Muscle of leg (tissue), 16 donors: ENCODE measurements around the gene NINL. TPM values are rescaled to one million over a fixed set of nuclear protein-coding genes. Genes with fewer than 3 reads are reported as not detected.
A peak's percentile ranks its signal among the peaks of the same experiment; 100 is the strongest.
"Not testable (repeated sequence)": the region's sequence is repeated elsewhere in the genome, so short reads cannot be mapped to it uniquely, and the experiment has no call there.

Experiments
- DNase-seq: peaks from one replicate; pipeline ENCODE4 v3.0.0; 2013
- H3K27ac ChIP-seq: one replicate; pipeline ENCODE4 v1.5.1; 2013; ENCODE audit warnings: mild to moderate bottlenecking, low read length, control low read depth
- H3K27me3 ChIP-seq: one replicate; pipeline ENCODE4 v1.6.1; 2013; ENCODE audit warnings: low read length; ENCODE audit not compliant: control insufficient read depth, insufficient read depth
- H3K36me3 ChIP-seq: one replicate; pipeline ENCODE4 v1.6.1; 2013; ENCODE audit warnings: low read length; ENCODE audit not compliant: control insufficient read depth, insufficient read depth
- H3K4me1 ChIP-seq: one replicate; pipeline ENCODE4 v1.6.1; 2013; ENCODE audit warnings: low read length; ENCODE audit not compliant: control insufficient read depth, insufficient read depth
- H3K4me3 ChIP-seq: one replicate; pipeline ENCODE4 v1.5.1; 2013; ENCODE audit warnings: low read length, control low read depth
- H3K9me3 ChIP-seq: replicated peaks from 2 replicates; pipeline ENCODE4 v1.6.1; 2013; ENCODE audit warnings: low read depth, low read length; ENCODE audit not compliant: control insufficient read depth
- WGBS: methylation state at CpG from one replicate; pipeline ENCODE4 v1.1.5; 2013; ENCODE audit warnings: missing lambda C conversion rate; ENCODE audit not compliant: insufficient coverage; 5-methylcytosine and 5-hydroxymethylcytosine counted together
- long read RNA-seq, 11 donors: transcript quantifications; one replicate each; lab custom pipeline, GENCODE V29; 2026
- polyA plus RNA-seq, 8 donors: library from polyadenylated mRNA; unstranded; fragments of 120-200 nt; gene quantifications; one replicate each; pipeline versions ENCODE4 v1.2.1 to v1.2.3, GENCODE V29; 2013; ENCODE audit warnings: inconsistent platforms in 1 of 8, low replicate concordance in 1 of 8; ENCODE audit not compliant: insufficient read length in 8 of 8, insufficient read depth in 1 of 8
- total RNA-seq: library from RNA; stranded (reverse); fragments of 120-200 nt; gene quantifications from one replicate; pipeline ENCODE4 v1.2.4, GENCODE V29; 2013

The NINL gene
- total RNA-seq: 10.5 TPM
- 10 to 100 TPM; 10.8 to 21.1 (median 15.2) TPM for polyA plus RNA-seq
- long read RNA-seq, donor 1: 0 reads
- long read RNA-seq, donor 2, partial matches to known transcripts: 0 of 1 reads
- long read RNA-seq, donor 2, other reads (novel, unspliced or antisense): 0 of 1 reads
- long read RNA-seq, donor 3, partial matches to known transcripts: 15 of 15 reads
- long read RNA-seq, donor 3, other reads (novel, unspliced or antisense): 0 of 15 reads
- long read RNA-seq, donor 4: 0 reads
- long read RNA-seq, donor 5: 0 reads
- long read RNA-seq, donor 6, full-length matches to known transcripts: 1 of 1 reads
- long read RNA-seq, donor 6, partial matches to known transcripts: 0 of 1 reads
- long read RNA-seq, donor 6, other reads (novel, unspliced or antisense): 0 of 1 reads
- long read RNA-seq, donor 7, partial matches to known transcripts: 8 of 9 reads
- long read RNA-seq, donor 7, other reads (novel, unspliced or antisense): 0 of 9 reads
- long read RNA-seq, donor 8: 0 reads
- long read RNA-seq, donor 9: 0 reads
- long read RNA-seq, donor 10, partial matches to known transcripts: 6 of 6 reads
- long read RNA-seq, donor 10, other reads (novel, unspliced or antisense): 0 of 6 reads
- long read RNA-seq, donor 11, partial matches to known transcripts: 10 of 10 reads
- long read RNA-seq, donor 11, other reads (novel, unspliced or antisense): 0 of 10 reads

DNA sequence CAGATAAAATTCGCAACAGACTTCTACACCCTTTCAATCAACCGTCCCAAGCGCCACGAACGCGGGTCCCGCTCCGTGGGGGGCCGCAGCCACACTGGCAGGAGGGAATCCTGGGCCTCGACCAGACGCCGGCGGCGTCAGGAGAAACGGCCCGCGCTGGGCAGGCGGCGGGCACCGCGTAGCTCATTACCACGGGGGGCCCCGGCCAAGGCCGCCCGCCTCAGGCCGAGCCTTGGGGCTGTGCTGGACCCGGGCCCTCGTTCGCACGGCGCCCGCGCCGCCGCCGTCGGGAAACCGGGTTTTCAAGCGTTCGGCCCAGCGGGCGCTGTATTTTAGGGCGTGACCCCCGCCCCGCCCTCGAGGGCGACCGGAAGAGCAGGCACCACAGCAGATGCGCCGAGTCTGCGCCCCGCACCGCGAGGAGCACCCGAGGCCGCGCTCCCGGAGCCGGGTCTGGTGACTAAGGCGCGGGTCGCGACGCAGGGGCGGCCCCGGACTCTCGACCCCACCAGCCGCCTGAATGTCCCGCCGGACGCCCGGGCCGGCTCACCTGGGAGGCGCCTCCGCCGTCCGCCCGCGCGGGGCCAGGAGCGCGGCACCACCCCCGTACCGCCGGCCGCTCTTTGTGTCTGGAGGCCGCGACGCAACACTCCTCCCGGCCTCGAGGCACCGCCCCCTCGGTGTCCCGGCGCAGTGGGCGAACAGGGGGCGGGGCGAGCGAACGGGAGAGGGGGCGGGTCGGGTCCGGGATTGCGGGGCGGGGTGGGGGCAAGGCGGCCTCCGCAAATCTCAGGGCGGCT lies at the start of gene NINL:
Gene NINL (minus strand): TSS at position 627 of the 800 bp plus-strand sequence. CDS start 58,944 bp downstream, outside the sequence.
- no peaks in the 10 kb centered on the region for H3K9me3 ChIP-seq
- WGBS: under 1% methylated on average over 98 of the region's 108 CpGs
- peaks cover 8% of the 10 kb centered on the region for H3K4me1 ChIP-seq
- H3K27ac ChIP-seq: peak within 1 kb of the TSS; percentile 75
- DNase-seq: peak; percentile 84
- H3K4me3 ChIP-seq: peak within 1 kb of the TSS; percentile 59
- H3K36me3 ChIP-seq: peaks cover 4% of the 10 kb centered on the region
- no peaks in the 10 kb centered on the region for H3K27me3 ChIP-seq

DNA sequence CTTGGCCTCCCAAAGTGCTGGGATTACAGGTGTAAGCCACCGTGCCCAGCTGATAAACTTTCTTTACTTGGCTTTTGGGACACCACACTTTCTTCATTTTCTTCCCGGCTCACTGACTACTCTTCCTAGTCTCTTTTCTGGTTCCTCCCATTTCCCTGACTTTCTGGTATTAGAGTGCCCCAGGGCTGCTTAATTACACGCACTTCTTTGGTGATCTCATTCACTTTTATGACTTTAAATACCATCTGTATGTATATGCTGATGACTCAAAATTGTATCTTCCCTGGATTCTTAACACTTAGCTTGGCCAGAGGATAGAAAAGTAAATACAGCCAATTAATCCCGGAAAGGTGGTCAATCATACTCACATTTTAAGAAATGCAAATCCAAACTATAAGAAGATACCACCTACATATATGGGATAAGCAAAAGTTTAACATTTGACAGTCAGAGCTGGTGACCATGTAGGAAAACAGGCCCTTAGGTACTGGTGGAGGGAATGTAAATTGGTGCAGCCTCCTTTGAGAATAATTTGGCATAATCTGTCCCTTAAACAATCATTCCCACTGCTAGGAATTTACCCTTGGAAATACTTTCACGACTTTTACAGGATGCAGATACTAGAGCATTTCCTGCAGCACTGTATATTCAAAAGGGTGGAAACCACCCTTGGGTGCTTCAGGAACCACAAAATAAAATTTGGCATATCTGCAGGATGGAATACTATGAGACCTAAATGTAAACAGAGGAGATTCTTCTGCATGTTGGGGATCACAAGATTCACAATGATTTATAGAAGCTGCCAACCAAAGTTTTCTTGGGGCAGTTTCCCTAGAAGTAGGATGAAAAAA lies 47.8 kb upstream of the NINL start:
- H3K27ac ChIP-seq: no peak overlapping the region
- no peaks in the 10 kb centered on the region for H3K27me3 ChIP-seq
- no peak for DNase-seq
- H3K4me3 ChIP-seq: no peak overlapping the region
- no peaks in the 10 kb centered on the region for H3K4me1 ChIP-seq
- 100% methylated on average over 2 of the region's 5 CpGs for WGBS
- peaks cover 2% of the 10 kb centered on the region for H3K9me3 ChIP-seq
- no peaks in the 10 kb centered on the region for H3K36me3 ChIP-seq

DNA sequence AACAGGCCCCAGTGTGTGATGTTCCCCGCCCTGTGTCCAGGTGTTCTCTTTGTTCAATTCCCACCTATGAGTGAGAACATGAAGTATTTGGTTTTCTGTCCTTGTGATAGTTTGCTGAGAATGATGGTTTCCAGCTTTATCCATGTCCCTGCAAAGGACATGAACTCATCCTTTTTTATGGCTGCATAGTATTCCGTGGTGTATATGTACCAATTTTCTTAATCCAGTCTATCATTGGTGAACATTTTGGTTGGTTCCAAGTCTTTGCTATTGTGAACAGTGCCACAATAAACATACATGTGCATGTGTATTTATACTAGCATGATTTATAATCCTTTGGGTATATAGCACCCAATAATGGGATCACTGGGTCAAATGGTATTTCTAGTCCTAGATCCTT lies 45.3 kb upstream of the NINL start:
- not testable (repeated sequence) for H3K27me3 ChIP-seq, H3K36me3 ChIP-seq, H3K4me1 ChIP-seq, H3K4me3 ChIP-seq, DNase-seq, H3K9me3 ChIP-seq, H3K27ac ChIP-seq
- WGBS: no CpG with 5 or more reads among the region's 2 CpGs

- Histone ChIP-seq H3K27me3 (no peaks in the 10 kb centered on the region), H3K9me3 (no peaks in the 10 kb centered on the region), H3K4me3 (no peak overlapping the region), H3K36me3 (no peaks in the 10 kb centered on the region), H3K27ac (no peak overlapping the region), H3K4me1 (no peaks in the 10 kb centered on the region)
- 75% methylated on average over 1 of the region's 8 CpGs for WGBS
- no peak for DNase-seq
Measured at GRCh38 chr20:25629816-25630499, 44.6 kb upstream of the NINL start.

DNA sequence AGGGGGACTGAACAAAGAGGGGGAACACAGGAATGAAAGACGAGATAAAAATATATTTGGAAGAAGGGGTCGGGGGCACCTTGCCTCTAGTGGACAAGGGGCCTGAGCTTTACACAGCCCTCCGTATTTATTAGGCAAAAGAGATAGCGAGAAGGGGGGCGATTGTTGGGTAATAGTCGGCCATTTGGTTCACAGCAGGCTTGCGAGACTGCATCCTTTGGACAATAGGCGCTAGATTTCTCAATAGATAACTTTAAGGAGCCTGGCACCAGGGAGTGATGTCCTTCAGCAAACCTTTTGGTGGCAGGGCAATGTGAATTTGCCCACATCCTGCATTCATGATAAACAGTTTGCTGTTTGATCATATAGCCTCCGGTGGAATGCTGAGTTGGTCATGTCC lies 41.4 kb upstream of the NINL start:
- Histone ChIP-seq H3K4me1 (peaks cover 9% of the 10 kb centered on the region), H3K4me3 (no peak overlapping the region), H3K27ac (no peak overlapping the region), H3K27me3 (no peaks in the 10 kb centered on the region), H3K36me3 (no peaks in the 10 kb centered on the region), H3K9me3 (no peaks in the 10 kb centered on the region)
- 86% methylated on average over 7 of the region's 9 CpGs for WGBS
- no peak for DNase-seq

DNA sequence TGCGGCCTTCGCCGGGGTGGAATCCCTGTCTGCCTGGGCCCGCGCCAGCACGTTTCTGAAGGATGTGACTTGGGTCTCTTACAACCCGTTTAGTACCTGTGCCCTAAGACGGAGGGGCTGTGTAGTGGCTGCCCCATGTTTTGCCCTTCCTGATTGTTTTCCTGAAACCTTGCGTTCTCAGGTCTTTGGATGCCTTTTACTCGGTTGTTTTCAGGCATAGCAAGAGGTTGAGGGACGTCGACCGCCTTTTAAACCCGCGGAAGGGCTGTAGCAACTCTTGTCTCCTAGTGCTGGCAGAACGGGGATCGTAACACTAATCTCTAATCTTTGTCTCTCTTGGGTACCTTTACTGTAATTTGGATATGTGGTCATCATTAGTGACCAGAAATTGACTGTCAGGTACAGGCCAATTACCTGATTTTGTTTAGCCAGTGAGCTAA lies 39.2 kb upstream of the NINL start:
- peak; percentile 67 for DNase-seq
- Histone ChIP-seq H3K36me3 (no peaks in the 10 kb centered on the region), H3K27ac (peak overlapping the region; percentile 86), H3K4me1 (peaks cover 9% of the 10 kb centered on the region), H3K9me3 (no peaks in the 10 kb centered on the region), H3K27me3 (no peaks in the 10 kb centered on the region), H3K4me3 (peak overlapping the region; percentile 77)
- 13% methylated on average over 12 of the region's 17 CpGs for WGBS

GRCh38 chr20:25623736-25624499 lies 38.6 kb upstream of the NINL start, which contains the start of gene NANP:
TSS of gene NANP (minus strand) at chr20:25624014. CDS start at chr20:25623948, 66 bp downstream.
- Histone ChIP-seq H3K4me3 (peak within 1 kb of the TSS; percentile 77), H3K4me1 (peaks cover 9% of the 10 kb centered on the region), H3K27ac (peak within 1 kb of the TSS; percentile 86), H3K36me3 (no peaks in the 10 kb centered on the region), H3K27me3 (no peaks in the 10 kb centered on the region), H3K9me3 (no peaks in the 10 kb centered on the region)
- under 1% methylated on average over 79 of the region's 81 CpGs for WGBS
- peak; percentile 99 for DNase-seq

- H3K36me3 ChIP-seq: no peaks in the 10 kb centered on the region
- peaks cover 9% of the 10 kb centered on the region for H3K4me1 ChIP-seq
- H3K4me3 ChIP-seq: peak overlapping the region; percentile 77
- peak; percentile 56 for DNase-seq
- H3K27ac ChIP-seq: peak overlapping the region; percentile 86
- H3K9me3 ChIP-seq: no peaks in the 10 kb centered on the region
- WGBS: 0% methylated on average over 45 of the region's 45 CpGs
- H3K27me3 ChIP-seq: no peaks in the 10 kb centered on the region
Measured at GRCh38 chr20:25623225-25623735, 37.9 kb upstream of the NINL start.
